ENCODE measurements around the gene ZNF765.
"Not testable (repeated sequence)": the region's sequence is repeated elsewhere in the genome, so short reads cannot be mapped to it uniquely, and the experiment has no call there.

Gene ZNF765

GRCh38 chr19:53394974-53395839, at the start of gene ZNF765:
TSS of gene ZNF765 (plus strand) at chr19:53395149. CDS start at chr19:53398016, 2,867 bp downstream.
- DNase-seq (ENCODE audit: low read depth, low spot score) = peak; percentile 76

- no peak for DNase-seq (ENCODE audit: low read depth, low spot score)
These were observed 39.2 kb upstream of the ZNF765 start for GRCh38 chr19:53355739-53356138.

DNA sequence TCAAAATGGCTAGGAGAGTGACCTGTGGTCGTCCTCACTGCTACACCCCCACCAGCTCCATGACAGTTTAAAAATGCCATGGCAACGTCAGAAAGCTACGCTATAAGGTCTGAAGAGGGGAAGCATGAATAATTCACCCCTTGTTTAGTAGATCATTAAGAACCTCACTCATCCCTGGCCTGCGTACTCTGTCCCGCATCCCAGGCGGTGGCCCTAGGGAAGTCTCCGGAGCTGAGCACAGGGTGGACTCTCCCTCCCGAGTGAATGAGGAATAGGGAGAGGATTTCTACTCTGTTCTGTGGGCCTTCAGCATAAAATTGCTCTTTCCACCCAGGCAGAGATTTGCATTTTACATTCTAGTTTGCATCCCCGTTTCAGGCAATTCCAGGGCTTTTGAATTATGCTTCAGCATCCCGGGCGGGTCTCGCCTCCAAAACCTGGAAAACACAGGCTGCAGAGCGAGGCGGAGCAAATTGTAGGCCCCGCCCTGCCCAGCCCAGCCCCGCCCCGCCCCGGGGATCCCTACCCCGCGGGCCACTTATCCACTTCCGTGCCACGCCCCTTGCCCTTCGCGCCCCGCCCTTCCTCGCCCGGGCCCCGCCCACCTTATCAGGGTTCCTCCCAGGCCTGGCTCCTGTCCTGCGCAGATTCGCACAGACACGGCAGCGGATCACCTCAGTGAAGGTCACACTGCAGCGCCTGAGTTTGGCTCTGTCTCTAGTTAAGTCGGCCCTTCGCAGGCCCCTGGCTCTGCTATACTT, 36.9 kb upstream of the ZNF765 start:
- no peak for DNase-seq (ENCODE audit: low read depth, low spot score)

- DNase-seq (ENCODE audit: low read depth, low spot score) = not testable (repeated sequence)
These were observed 34.9 kb upstream of the ZNF765 start for GRCh38 chr19:53360056-53360455.

DNA sequence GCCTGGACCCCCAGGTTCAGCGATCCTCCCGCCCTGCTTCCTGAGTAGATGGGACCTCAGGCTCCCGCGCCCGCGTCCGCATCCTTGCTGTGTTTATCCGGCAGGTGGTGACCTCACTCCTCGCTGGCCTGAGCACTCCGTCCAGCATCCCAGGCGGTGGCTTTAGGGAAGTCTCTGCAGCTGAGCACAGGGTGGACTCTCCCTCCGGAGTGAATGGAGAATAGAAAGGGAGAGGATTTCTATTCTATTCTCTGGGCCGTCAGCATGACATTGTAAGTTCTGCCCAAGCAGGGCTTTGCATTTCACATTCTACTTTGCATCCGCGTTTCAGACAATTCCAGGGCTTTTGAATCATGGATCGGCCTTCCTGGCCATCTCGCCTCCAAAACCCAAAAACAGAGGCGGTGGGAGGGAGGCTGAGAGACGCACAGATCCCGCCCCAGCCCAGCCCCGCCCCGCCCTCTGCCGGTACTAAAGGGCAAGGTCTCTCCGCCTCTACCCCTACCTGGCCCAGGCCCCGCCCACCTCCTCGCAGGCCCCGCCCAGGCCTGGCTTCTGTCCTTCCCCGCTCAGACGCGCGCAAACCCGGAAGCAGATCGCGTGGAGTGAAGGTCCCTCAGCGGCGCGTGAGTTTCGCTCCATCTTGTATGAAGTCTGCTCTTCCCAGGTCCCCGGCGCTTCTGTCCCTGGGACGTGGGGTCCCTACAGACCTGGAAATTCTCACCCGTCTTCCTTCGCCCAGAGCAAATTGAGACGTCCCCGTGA, 29.6 kb upstream of the ZNF765 start, which contains the start of gene ZNF525:
Gene ZNF525 (plus strand): TSS at position 572 of the 765 bp plus-strand sequence. CDS start 6,577 bp downstream, outside the sequence.
- DNase-seq (ENCODE audit: low read depth, low spot score) = peak; percentile 30

DNA sequence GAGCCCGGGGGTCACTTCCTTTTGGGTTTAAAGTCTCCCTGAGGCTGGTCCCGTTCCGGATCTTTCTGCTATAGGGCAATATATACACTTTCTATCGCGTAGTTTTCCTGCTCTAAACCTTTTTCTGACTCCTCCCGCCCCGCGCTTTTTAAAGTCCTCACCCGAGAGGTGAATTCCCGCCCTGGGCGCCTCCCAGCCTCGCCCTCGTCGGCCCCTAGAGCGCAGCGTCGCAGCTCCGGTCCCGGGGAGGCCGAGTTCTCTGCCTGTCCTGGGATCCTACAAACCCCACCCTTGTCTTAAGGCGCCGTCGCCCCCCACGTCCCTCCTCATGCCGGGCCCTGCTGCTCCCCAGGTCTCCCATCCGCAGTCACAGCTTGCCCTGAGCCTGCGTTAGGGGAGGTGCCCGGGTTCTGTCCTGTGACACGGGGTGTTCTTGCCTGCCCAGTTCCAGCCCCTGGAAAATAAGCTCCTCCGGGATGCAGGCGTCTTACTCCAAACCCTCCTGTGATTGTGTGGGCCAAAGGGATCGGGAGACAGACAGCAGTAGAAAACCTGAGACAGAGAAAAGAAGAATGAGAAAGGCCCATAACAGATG, 29.0 kb upstream of the ZNF765 start:
- DNase-seq (ENCODE audit: low read depth, low spot score) = no peak

- DNase-seq (ENCODE audit: low read depth, low spot score) = no peak
These were observed 22.8 kb upstream of the ZNF765 start for GRCh38 chr19:53372196-53372595.

DNA sequence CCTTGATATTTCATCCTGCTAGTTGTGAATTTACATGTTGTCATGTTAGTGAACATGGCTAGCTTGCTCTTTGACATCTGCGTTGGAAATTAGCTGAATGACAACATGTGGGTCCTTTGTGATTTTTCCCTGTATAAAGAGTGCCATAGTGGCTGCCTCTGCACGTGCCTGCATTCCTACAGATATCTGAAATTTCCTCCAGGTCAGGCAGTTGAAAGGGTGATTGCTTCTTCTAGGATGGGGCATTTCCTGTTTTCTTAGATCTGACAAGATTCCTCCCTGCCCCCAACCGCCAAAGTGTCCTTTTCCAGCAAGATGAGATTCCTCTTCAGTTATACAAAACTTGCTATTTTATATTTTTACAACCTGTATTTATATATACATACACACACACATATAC, 20.7 kb upstream of the ZNF765 start:
- no peak for DNase-seq (ENCODE audit: low read depth, low spot score)

DNA sequence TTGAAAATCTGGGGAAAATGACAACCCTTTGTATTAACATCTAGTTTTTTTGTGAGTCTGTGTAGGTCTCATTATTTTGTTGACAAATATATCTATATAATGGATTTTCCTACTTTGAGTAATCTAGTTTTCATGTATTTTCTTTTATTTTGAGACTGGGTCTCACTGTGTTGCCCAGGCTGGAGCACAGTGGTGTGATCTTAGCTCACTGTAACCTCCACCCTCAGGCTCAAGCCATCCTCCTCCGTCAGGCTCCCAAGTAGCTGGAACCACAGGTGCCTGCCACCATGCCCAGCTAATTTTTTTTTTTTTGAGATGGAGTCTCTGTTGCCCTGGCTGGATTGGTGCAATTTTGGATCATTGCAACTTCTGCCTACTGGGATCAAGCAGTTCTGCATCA, 20.2 kb upstream of the ZNF765 start:
- DNase-seq (ENCODE audit: low read depth, low spot score) = no peak

DNA sequence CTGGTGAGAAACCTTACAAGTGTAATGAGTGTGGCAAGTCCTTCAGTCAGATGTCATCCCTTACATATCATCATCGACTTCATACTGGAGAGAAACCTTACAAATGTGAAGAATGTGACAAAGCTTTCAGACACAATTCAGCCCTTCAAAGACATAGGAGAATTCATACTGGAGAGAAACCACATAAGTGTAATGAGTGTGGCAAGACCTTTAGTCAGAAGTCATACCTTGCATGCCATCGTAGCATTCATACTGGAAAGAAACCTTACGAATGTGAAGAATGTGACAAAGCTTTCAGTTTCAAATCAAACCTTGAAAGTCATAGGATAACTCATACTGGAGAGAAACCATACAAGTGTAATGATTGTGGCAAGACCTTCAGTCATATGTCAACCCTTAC, 13.6 kb upstream of the ZNF765 start:
- no peak for DNase-seq (ENCODE audit: low read depth, low spot score)

DNA sequence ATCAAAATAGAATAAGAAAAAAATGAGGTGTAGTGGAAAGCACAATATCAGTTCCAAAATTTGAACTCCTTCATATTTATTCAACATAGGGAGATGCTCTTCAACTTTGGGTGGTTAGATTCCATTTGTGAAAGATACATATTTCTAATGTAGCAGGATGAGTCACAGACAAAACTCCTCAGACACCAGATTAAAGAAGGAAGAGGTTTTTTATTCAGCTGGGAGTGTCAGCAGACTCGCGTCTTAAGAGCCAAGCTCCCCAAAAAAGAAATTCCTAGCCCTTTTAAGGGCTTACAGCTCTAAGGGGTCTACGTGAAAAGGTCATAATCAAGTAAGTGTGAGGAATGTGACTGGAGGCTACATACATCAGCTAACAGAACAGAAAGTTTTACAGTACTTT, 6.8 kb upstream of the ZNF765 start:
- DNase-seq (ENCODE audit: low read depth, low spot score) = no peak

DNA sequence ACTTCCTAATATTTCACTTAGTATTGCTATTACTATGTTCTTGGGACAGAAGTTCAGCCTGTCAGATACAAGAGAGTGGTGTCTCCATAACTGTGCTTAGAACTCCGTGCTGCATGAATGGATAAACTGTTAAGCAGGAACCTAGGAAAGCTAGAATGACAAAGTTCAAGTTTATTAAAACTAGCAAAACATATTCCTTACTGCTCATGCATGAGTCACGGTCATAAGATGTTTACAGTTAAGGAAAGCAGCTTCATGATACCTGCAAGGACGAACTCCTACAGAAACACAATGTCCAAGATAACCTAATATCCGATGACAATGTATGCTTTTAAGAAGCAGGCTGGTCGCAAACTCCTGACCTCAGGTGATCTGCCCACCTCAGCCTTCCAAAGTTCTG, 6.0 kb upstream of the ZNF765 start:
- DNase-seq (ENCODE audit: low read depth, low spot score) = no peak

DNA sequence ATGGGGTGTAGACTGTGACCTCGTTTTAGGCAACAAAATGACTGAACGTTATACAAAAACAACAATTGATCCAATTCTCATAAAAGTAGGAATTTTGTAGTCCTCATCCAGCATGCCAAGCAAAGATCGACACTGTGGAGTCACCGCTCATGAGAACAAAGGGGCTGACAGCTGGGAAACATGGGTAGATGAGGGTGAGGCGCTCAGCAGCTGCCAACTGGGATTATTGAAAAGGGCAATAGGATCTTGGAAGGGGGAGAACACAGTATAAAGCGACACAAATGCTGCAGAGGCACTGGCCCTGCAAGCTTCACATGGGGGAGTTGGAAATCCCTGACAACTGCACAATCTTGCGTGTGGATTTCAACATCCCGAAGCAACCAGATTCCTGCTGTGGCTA, 5.4 kb upstream of the ZNF765 start:
- no peak for DNase-seq (ENCODE audit: low read depth, low spot score)

DNA sequence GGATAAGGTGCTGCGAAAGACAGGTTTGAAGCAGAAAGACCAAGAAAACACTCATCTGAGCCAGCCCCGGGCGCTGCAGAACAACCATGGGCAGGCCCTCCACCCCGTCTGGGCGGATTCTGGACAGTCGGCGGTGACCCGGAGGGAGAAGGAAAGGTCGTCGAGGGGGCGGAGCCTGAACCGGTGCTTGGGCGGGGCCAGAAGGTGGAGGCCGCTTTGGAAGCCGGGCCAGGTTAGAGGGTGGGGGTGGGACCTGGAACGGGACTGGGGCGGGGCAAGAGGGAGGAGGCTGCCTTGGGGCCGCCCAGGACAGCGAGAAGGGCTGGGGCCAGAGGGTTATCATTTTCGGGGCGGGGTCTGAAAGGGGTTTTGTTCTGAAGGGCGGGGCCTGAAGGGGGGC, 5.0 kb upstream of the ZNF765 start:
- no peak for DNase-seq (ENCODE audit: low read depth, low spot score)

GRCh38 chr19:53394522-53394973, 401 bp upstream of the ZNF765 start:
- no peak for DNase-seq (ENCODE audit: low read depth, low spot score)

- DNase-seq (ENCODE audit: low read depth, low spot score) = not testable (repeated sequence)
These were observed 1.0 kb downstream of the ZNF765 start for GRCh38 chr19:53395840-53396524.

- DNase-seq (ENCODE audit: low read depth, low spot score) = no peak
These were observed 1.5 kb downstream of the ZNF765 start for GRCh38 chr19:53396525-53396868.

- not testable (repeated sequence) for DNase-seq (ENCODE audit: low read depth, low spot score)
These were observed 3.0 kb downstream of the ZNF765 start for GRCh38 chr19:53397918-53398317.

GRCh38 chr19:53409505-53410204, 14.7 kb downstream of the ZNF765 start:
- no peak for DNase-seq (ENCODE audit: low read depth, low spot score)
